Measurements from ENCODE around the gene MLPH.
A peak's percentile ranks its signal among the peaks of the same experiment; 100 is the strongest.

Gene MLPH

GRCh38 chr2:237585590-237586221 lies 98.7 kb downstream of the MLPH start:
- ChIA-PET CTCF (interaction anchor here (0.9 to 1.0 kb wide), 2 partner anchors 13 to 73 kb away, joined by 3 to 4 read pairs; no protein-coding TSS in a partner anchor), POLR2A (ENCODE audit: low non-redundant PET) (no interaction called here)
- H3K27ac ChIP-seq: no peak overlapping the region
- DNase-seq (ENCODE audit: low spot score): no peak
- TF ChIP-seq CTCF (conservative IDR thresholded peaks at IDR 0.05; ENCODE audit: low read depth): no peak

- H3K27ac ChIP-seq: no peak overlapping the region
- TF ChIP-seq CTCF (conservative IDR thresholded peaks at IDR 0.05; ENCODE audit: low read depth): no peak
- ChIA-PET CTCF (interaction anchor here (0.6 to 0.7 kb wide), 2 partner anchors 165 to 167 kb away, joined by 3 to 11 read pairs; no protein-coding TSS in a partner anchor), POLR2A (ENCODE audit: low non-redundant PET) (no interaction called here)
- no peak for DNase-seq (ENCODE audit: low spot score)
Observed at GRCh38 chr2:237588044-237588696, 101.1 kb downstream of the MLPH start.

- TF ChIP-seq CTCF (conservative IDR thresholded peaks at IDR 0.05; ENCODE audit: low read depth): no peak
- peak; percentile 61 for DNase-seq (ENCODE audit: low spot score)
- ChIA-PET POLR2A (ENCODE audit: low non-redundant PET) (interaction anchor here (0.7 kb wide), 1 partner anchor 120 kb away, joined by 3 read pairs; no protein-coding TSS in a partner anchor), CTCF (interaction anchor here (0.7 kb wide), 1 partner anchor 1072 kb away, joined by 7 read pairs; no protein-coding TSS in a partner anchor)
- peak within 1 kb of the TSS; percentile 59 for H3K27ac ChIP-seq
Observed at GRCh38 chr2:237590272-237591140, 103.5 kb downstream of the MLPH start, which contains the start of gene RAB17. TSS of gene RAB17 (minus strand) at chr2:237590734. CDS start at chr2:237586154, 4,580 bp downstream.

- peak; percentile 74 for DNase-seq (ENCODE audit: low spot score)
- TF ChIP-seq CTCF (conservative IDR thresholded peaks at IDR 0.05; ENCODE audit: low read depth): no peak
- ChIA-PET POLR2A (ENCODE audit: low non-redundant PET) (interaction anchor here (0.7 kb wide), 1 partner anchor 11 kb away, joined by 3 read pairs; no protein-coding TSS in a partner anchor), CTCF (interaction anchor here (0.7 kb wide), 1 partner anchor 1072 kb away, joined by 7 read pairs; no protein-coding TSS in a partner anchor)
- H3K27ac ChIP-seq: peak overlapping the region; percentile 59
Observed at GRCh38 chr2:237591141-237591881, 104.3 kb downstream of the MLPH start.

GRCh38 chr2:237592425-237592980 lies 105.5 kb downstream of the MLPH start:
- no peak overlapping the region for H3K27ac ChIP-seq
- no peak for TF ChIP-seq CTCF (conservative IDR thresholded peaks at IDR 0.05; ENCODE audit: low read depth)
- ChIA-PET POLR2A (ENCODE audit: low non-redundant PET) (no interaction called here), CTCF (interaction anchor here (0.7 kb wide), 1 partner anchor 786 kb away, joined by 5 read pairs; no protein-coding TSS in a partner anchor)
- no peak for DNase-seq (ENCODE audit: low spot score)

All from RWPE1 (cell line).